ENCODE results near the gene LZTS2.
"Not testable (repeated sequence)": the region's sequence is repeated elsewhere in the genome, so short reads cannot be mapped to it uniquely, and the experiment has no call there.

Gene LZTS2

GRCh38 chr10:101031796-101032636 lies 32.4 kb downstream of the LZTS2 start:
- ATAC-seq: peak; percentile 64
- no peak for TF ChIP-seq ZNF565 (CRISPR knock-in tag; conservative IDR thresholded peaks at IDR 0.05; ENCODE audit: low read depth)

DNA sequence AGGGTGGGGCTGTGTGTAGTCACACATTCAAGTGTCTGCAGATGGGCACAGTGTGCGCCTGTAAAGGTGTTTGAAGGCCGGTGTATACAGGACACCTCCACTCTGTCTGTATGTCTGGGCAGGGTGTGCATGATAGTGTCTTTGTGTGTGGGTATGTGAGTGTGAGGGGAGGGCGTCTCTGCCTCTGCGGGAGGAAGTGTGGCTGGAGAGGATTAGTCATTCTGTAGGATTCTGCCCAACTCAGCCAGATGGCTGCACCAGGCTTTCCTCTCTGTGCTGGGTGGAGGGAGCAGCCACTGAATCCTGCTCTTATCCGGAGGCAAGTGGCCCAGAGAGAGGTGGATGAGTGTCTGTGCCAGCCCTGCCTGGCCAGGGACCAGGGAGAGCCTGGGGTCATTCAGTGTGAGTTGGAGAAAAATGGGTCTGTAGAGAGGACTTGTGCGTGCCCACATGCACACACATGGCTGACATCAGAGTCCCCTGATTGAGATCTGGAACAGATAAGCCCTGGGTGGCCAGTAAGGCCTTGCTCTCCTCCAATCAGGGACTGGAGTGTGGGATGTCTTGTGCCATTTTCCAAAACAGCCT lies 33.1 kb downstream of the LZTS2 start:
- TF ChIP-seq ZC3H10 (CRISPR knock-in tag; IDR thresholded peaks at IDR 0.05) (no peak), GLIS3 (CRISPR knock-in tag; IDR thresholded peaks at IDR 0.05) (no peak), SNAI2 (CRISPR knock-in tag; IDR thresholded peaks at IDR 0.05) (no peak), TSHZ2 (CRISPR knock-in tag; IDR thresholded peaks at IDR 0.05) (peak; percentile 60; the same call in 1 of the 2 replicates), CSDC2 (CRISPR knock-in tag; IDR thresholded peaks at IDR 0.05) (no peak), TCF4 (CRISPR knock-in tag; IDR thresholded peaks at IDR 0.05; ENCODE audit: borderline replicate concordance) (peak; percentile 62; the same call in 1 of the 2 replicates)
- peak; percentile 82 for ATAC-seq

DNA sequence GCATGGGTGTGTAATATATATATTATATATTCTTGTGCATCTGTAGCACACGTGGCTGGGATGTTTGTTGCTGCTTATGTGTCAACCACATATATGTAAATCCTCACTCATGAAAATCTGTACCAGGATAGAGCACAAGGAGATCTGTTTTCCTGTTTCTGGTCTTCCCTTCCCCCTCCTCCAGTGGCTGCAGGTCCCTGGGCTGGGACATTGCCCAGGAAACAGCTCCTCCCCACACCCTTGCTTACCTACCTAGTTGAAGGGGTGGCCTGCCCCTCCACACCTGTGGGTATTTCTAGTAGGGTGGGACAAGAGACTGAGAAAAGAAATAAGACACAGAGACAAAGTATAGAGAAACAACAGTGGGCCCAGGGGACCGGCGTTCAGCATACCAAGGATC lies 33.7 kb downstream of the LZTS2 start:
- TF ChIP-seq TCF4 (CRISPR knock-in tag; IDR thresholded peaks at IDR 0.05; ENCODE audit: borderline replicate concordance): no peak
- TF ChIP-seq CSDC2 (CRISPR knock-in tag; IDR thresholded peaks at IDR 0.05): no peak
- TF ChIP-seq, protein P1, sequence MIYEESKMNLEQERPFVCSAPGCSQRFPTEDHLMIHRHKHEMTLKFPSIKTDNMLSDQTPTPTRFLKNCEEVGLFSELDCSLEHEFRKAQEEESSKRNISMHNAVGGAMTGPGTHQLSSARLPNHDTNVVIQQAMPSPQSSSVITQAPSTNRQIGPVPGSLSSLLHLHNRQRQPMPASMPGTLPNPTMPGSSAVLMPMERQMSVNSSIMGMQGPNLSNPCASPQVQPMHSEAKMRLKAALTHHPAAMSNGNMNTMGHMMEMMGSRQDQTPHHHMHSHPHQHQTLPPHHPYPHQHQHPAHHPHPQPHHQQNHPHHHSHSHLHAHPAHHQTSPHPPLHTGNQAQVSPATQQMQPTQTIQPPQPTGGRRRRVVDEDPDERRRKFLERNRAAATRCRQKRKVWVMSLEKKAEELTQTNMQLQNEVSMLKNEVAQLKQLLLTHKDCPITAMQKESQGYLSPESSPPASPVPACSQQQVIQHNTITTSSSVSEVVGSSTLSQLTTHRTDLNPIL (CRISPR knock-in tag; IDR thresholded peaks at IDR 0.05; ENCODE audit: low read depth): no peak
- no peak for TF ChIP-seq ZNF565 (CRISPR knock-in tag; conservative IDR thresholded peaks at IDR 0.05; ENCODE audit: low read depth)
- no peak for TF ChIP-seq ISL1 (CRISPR knock-in tag; IDR thresholded peaks at IDR 0.05)
- TF ChIP-seq ESRRG (CRISPR knock-in tag; IDR thresholded peaks at IDR 0.05): no peak
- TF ChIP-seq ZC3H10 (CRISPR knock-in tag; IDR thresholded peaks at IDR 0.05): no peak
- TF ChIP-seq ZFP3 (CRISPR knock-in tag; IDR thresholded peaks at IDR 0.05): no peak
- no peak for TF ChIP-seq ZFP30 (CRISPR knock-in tag; IDR thresholded peaks at IDR 0.05)
- TF ChIP-seq, protein P2, sequence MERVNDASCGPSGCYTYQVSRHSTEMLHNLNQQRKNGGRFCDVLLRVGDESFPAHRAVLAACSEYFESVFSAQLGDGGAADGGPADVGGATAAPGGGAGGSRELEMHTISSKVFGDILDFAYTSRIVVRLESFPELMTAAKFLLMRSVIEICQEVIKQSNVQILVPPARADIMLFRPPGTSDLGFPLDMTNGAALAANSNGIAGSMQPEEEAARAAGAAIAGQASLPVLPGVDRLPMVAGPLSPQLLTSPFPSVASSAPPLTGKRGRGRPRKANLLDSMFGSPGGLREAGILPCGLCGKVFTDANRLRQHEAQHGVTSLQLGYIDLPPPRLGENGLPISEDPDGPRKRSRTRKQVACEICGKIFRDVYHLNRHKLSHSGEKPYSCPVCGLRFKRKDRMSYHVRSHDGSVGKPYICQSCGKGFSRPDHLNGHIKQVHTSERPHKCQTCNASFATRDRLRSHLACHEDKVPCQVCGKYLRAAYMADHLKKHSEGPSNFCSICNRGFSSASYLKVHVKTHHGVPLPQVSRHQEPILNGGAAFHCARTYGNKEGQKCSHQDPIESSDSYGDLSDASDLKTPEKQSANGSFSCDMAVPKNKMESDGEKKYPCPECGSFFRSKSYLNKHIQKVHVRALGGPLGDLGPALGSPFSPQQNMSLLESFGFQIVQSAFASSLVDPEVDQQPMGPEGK (CRISPR knock-in tag; IDR thresholded peaks at IDR 0.05; ENCODE audit: borderline replicate concordance): no peak
- TF ChIP-seq OSR1 (CRISPR knock-in tag; IDR thresholded peaks at IDR 0.05): no peak
- TF ChIP-seq GLIS3 (CRISPR knock-in tag; IDR thresholded peaks at IDR 0.05): no peak
- TF ChIP-seq BACH2 (CRISPR knock-in tag; IDR thresholded peaks at IDR 0.05; ENCODE audit: borderline replicate concordance): no peak
- no peak for TF ChIP-seq ARNTL (CRISPR knock-in tag; IDR thresholded peaks at IDR 0.05; ENCODE audit: borderline replicate concordance, low read depth)
- TF ChIP-seq, protein P3, sequence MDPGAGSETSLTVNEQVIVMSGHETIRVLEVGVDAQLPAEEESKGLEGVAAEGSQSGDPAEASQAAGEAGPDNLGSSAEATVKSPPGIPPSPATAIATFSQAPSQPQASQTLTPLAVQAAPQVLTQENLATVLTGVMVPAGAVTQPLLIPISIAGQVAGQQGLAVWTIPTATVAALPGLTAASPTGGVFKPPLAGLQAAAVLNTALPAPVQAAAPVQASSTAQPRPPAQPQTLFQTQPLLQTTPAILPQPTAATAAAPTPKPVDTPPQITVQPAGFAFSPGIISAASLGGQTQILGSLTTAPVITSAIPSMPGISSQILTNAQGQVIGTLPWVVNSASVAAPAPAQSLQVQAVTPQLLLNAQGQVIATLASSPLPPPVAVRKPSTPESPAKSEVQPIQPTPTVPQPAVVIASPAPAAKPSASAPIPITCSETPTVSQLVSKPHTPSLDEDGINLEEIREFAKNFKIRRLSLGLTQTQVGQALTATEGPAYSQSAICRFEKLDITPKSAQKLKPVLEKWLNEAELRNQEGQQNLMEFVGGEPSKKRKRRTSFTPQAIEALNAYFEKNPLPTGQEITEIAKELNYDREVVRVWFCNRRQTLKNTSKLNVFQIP (CRISPR knock-in tag; IDR thresholded peaks at IDR 0.05; ENCODE audit: borderline replicate concordance, low read depth): no peak
- TF ChIP-seq ZNF70 (CRISPR knock-in tag; IDR thresholded peaks at IDR 0.05): no peak
- no peak for TF ChIP-seq ZNF8 (CRISPR knock-in tag; IDR thresholded peaks at IDR 0.05)
- no peak for TF ChIP-seq TSHZ2 (CRISPR knock-in tag; IDR thresholded peaks at IDR 0.05)
- no peak for ATAC-seq

DNA sequence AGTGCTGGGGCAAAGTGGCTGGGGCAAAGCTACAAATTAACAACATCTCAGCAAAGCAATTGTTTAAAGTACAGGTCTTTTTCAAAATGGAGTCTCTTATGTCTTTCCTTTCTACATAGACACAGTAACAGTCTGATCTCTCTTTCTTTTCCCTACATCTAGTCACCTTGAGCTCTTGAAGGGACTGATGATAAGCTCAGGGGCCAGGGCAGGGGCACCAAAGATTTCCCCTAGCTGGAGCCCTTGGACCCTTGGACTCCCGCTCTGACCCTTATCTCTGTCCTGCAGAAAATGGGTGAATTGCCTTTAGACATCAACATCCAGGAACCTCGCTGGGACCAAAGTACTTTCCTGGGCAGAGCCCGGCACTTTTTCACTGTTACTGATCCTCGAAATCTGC lies 34.8 kb downstream of the LZTS2 start:
- ATAC-seq: not testable (repeated sequence)

Data from SK-N-SH treated with all-trans-retinoic acid at 6 μM for 48 hours (cell line).